Measurements from ENCODE around the gene DACH1.

DACH1 gene

DNA sequence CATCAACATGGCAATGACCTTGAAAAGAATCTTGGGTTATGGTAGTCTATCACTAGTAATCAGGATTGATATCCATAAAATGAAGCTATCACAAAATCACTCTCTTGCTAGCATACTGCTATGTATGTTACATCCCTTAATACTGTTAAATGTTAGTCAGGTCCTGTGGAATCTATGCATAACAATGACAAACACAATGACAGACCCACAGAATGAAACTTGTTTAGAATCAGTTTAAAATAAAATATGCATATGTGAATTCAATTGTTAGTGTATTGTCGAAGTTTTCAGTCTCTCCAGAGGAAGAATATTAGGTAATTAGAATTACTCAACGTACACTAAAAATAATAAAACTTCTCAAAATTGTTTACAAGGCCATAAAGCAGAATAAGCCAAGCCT, 137.6 kb downstream of the DACH1 start:
- Histone ChIP-seq H2AFZ (ENCODE audit: low read depth, low read length) (no peak overlapping the region), H3K4me1 (ENCODE audit: insufficient read depth, low read length) (peaks cover 37% of the 10 kb centered on the region), H3K27me3 (ENCODE audit: insufficient read depth, low read length) (no peaks in the 10 kb centered on the region), H3K9me3 (ENCODE audit: low read length) (peaks cover 2% of the 10 kb centered on the region), H3K36me3 (ENCODE audit: insufficient read depth, low read length) (no peaks in the 10 kb centered on the region), H3K4me3 (ENCODE audit: low read length) (no peak overlapping the region)

DNA sequence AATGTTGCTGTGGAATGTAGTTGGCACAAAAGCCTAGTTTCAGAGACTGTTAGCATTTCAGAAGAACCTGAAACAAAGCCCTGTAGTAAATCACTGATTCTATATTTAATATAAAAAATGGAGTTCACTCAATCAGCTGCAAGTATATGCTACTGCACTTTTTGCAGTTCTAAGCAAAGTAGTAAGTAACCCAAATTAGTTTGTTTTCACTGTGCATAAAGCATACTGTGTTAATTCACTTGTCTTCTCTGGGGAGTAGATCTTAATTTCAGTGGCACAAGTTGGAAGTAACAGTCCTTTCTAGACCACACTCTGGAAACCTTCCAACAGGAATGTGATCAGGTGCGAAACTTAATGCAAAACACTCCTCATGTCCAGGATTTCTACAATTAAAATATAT, 139.3 kb downstream of the DACH1 start:
- Histone ChIP-seq H3K4me3 (ENCODE audit: low read length) (no peak overlapping the region), H3K9me3 (ENCODE audit: low read length) (no peaks in the 10 kb centered on the region), H2AFZ (ENCODE audit: low read depth, low read length) (no peak overlapping the region), H3K27me3 (ENCODE audit: insufficient read depth, low read length) (no peaks in the 10 kb centered on the region), H3K36me3 (ENCODE audit: insufficient read depth, low read length) (no peaks in the 10 kb centered on the region), H3K4me1 (ENCODE audit: insufficient read depth, low read length) (peaks cover 37% of the 10 kb centered on the region)

DNA sequence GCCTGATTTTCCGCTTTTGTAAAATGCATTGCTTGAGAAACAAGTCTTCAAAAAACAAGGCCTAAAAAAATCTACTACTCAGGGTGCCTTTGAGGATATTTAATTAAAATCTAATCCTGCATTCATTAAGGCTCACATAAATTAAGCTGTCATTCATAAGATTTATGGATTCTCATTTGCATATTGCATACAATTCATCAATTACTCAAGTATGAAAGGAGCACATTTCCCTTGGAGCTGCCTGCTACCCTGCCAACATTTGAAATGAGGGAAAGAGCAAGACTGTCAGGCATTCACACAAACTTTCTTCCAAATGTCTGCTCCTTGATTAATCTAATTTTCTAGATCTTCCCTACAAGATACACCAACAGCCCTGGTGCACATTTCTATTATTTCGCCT, 140.0 kb downstream of the DACH1 start:
- no peaks in the 10 kb centered on the region for H3K9me3 ChIP-seq (ENCODE audit: low read length)
- no peaks in the 10 kb centered on the region for H3K36me3 ChIP-seq (ENCODE audit: insufficient read depth, low read length)
- H3K4me1 ChIP-seq (ENCODE audit: insufficient read depth, low read length), result peaks cover 37% of the 10 kb centered on the region
- no peaks in the 10 kb centered on the region for H3K27me3 ChIP-seq (ENCODE audit: insufficient read depth, low read length)
- H3K4me3 ChIP-seq (ENCODE audit: low read length), result no peak overlapping the region
- no peak overlapping the region for H2AFZ ChIP-seq (ENCODE audit: low read depth, low read length)

DNA sequence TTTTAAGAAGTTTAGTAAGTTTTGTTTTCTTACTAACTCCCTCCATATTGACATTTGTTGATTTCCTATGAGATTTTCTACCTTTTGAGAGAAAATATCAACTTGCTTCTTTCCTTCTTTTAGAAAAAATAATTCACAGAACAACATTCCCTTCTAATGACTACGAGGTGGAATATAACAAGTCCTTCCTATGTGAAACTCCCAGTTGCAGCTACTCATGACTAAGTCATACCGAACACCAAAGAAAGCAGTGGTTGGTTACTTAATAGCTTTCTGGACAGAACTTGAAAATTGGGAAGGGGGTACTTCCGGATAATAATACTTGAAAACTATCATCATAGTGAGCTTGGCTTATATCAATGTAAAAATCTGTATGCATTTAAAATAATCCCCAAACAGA, 144.8 kb downstream of the DACH1 start:
- H3K36me3 ChIP-seq (ENCODE audit: insufficient read depth, low read length), result no peaks in the 10 kb centered on the region
- no peaks in the 10 kb centered on the region for H3K27me3 ChIP-seq (ENCODE audit: insufficient read depth, low read length)
- H2AFZ ChIP-seq (ENCODE audit: low read depth, low read length), result no peak overlapping the region
- H3K9me3 ChIP-seq (ENCODE audit: low read length), result no peaks in the 10 kb centered on the region
- H3K4me3 ChIP-seq (ENCODE audit: low read length), result no peak overlapping the region
- peaks cover 9% of the 10 kb centered on the region for H3K4me1 ChIP-seq (ENCODE audit: insufficient read depth, low read length)

DNA sequence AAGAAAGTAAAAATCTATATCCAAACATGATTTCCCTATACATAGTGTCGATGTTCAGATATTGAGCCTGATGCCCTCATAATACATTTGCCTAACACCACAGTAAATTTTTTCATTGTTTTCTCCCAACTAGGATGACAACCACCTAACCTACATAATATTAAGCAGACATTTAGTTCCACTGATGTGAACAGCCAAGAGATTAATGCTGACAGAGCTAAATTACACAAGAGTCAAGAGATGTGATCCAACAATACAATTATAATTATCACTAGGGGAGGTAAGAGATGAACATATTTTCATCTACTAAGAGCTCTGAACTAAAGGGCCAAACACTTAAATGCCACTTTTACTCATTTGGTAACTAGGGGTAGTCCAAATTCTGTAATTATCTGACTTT, 145.9 kb downstream of the DACH1 start:
- Histone ChIP-seq H2AFZ (ENCODE audit: low read depth, low read length) (no peak overlapping the region), H3K9me3 (ENCODE audit: low read length) (no peaks in the 10 kb centered on the region), H3K4me1 (ENCODE audit: insufficient read depth, low read length) (peaks cover 5% of the 10 kb centered on the region), H3K36me3 (ENCODE audit: insufficient read depth, low read length) (no peaks in the 10 kb centered on the region), H3K4me3 (ENCODE audit: low read length) (no peak overlapping the region), H3K27me3 (ENCODE audit: insufficient read depth, low read length) (no peaks in the 10 kb centered on the region)

DNA sequence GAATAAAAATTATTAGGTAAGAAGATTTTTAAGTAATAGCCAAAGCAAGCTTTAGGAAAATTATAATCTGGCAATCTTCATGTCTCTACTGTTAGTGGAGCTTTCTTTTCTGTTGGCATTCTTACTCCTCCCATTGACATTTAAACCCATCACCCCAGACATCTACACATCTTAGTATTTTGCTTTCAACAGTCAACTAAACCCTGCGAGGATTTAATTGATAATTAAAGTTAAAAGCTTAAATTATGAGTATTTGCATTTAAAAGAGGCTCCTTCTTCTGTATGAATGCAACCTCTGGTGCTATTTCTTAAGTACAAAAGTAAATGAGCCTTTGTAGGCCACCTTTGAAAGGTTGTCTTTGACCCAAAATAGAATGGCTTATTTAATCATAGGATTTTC, 148.1 kb downstream of the DACH1 start:
- Histone ChIP-seq H3K4me1 (ENCODE audit: insufficient read depth, low read length) (no peaks in the 10 kb centered on the region), H3K36me3 (ENCODE audit: insufficient read depth, low read length) (no peaks in the 10 kb centered on the region), H2AFZ (ENCODE audit: low read depth, low read length) (no peak overlapping the region), H3K27me3 (ENCODE audit: insufficient read depth, low read length) (no peaks in the 10 kb centered on the region), H3K4me3 (ENCODE audit: low read length) (no peak overlapping the region), H3K9me3 (ENCODE audit: low read length) (no peaks in the 10 kb centered on the region)

DNA sequence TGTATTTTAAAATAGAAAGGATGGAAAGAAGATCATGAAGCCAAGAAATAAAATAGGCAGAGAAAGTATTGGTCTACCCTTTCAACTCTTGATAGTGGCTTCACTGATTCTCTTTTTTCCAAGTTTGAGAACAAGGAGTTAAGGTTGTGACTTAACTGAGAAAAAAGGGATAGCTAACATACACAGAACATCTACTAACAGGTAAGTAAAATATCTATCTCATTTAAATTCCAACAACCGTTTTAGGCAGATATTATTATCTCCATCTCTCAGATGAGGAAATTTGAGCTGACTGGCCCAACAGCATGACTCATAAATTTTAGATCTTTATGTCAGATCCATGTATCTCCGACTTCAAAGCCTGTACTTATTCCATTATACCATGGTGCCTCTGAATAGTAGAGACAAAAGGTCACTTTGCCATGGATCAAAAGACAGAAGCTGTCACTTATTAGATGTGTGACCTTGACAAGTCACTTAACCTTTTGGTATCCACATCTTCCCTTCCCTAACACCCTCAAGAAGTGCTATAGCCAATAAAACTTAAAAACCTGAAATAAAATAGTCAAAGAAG, 152.1 kb downstream of the DACH1 start:
- no peak overlapping the region for H2AFZ ChIP-seq (ENCODE audit: low read depth, low read length)
- H3K4me1 ChIP-seq (ENCODE audit: insufficient read depth, low read length), result peaks cover 14% of the 10 kb centered on the region
- no peaks in the 10 kb centered on the region for H3K9me3 ChIP-seq (ENCODE audit: low read length)
- no peaks in the 10 kb centered on the region for H3K36me3 ChIP-seq (ENCODE audit: insufficient read depth, low read length)
- H3K4me3 ChIP-seq (ENCODE audit: low read length), result no peak overlapping the region
- H3K27me3 ChIP-seq (ENCODE audit: insufficient read depth, low read length), result no peaks in the 10 kb centered on the region

DNA sequence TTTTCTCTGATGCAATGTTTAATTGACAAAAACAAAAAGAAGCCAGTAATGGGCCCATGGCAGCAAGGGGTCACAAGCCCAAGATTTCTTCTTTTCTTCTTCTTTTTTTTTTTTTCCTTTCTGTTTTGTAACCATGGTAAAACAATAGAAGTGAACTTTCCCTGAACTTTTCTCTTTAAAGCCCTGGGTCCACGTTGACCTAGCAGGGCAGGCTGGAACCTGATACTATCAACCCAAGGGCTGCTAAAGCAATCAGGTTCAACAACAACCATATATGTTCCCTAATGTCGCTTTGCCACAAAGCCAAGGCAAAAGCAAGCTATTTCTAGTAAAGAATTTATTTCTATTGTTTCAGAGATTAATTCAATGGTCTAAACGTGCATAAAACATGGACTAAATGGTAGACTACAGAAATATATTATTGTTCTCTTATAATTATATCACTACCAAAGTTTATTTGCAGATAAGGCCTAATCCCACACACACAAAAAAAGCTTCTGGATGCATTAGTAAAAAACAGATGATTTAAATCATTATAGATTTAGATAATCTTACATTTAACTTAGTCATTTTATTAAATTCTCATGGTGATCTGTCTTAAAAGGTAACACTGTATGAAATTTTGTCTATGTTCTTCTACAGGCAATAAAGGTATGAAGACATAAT, 153.9 kb downstream of the DACH1 start:
- Histone ChIP-seq H3K4me1 (ENCODE audit: insufficient read depth, low read length) (peaks cover 14% of the 10 kb centered on the region), H3K27me3 (ENCODE audit: insufficient read depth, low read length) (no peaks in the 10 kb centered on the region), H3K9me3 (ENCODE audit: low read length) (peaks cover 2% of the 10 kb centered on the region), H2AFZ (ENCODE audit: low read depth, low read length) (no peak overlapping the region), H3K36me3 (ENCODE audit: insufficient read depth, low read length) (no peaks in the 10 kb centered on the region), H3K4me3 (ENCODE audit: low read length) (no peak overlapping the region)

DNA sequence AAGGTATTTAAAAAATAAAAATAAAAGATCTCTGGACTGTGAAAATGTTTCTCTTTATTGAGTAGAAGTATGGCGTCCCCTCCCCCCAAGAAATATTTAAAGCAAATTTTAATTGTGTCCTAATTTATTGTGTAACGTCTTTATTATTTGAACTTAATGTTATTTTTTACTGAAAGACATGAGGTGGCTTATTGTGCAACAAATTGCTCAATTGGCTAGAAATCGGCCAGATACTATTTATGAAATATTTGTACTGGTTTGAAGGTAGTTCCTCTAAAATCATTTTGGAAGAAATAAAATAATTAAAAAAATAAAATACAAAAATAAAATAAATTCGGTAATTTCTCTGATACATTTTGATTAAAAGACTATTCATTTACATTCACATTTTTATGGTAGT, 162.3 kb downstream of the DACH1 start:
- Histone ChIP-seq H2AFZ (ENCODE audit: low read depth, low read length) (no peak overlapping the region), H3K27me3 (ENCODE audit: insufficient read depth, low read length) (no peaks in the 10 kb centered on the region), H3K9me3 (ENCODE audit: low read length) (peaks cover 2% of the 10 kb centered on the region), H3K4me3 (ENCODE audit: low read length) (no peak overlapping the region), H3K4me1 (ENCODE audit: insufficient read depth, low read length) (no peaks in the 10 kb centered on the region), H3K36me3 (ENCODE audit: insufficient read depth, low read length) (no peaks in the 10 kb centered on the region)

DNA sequence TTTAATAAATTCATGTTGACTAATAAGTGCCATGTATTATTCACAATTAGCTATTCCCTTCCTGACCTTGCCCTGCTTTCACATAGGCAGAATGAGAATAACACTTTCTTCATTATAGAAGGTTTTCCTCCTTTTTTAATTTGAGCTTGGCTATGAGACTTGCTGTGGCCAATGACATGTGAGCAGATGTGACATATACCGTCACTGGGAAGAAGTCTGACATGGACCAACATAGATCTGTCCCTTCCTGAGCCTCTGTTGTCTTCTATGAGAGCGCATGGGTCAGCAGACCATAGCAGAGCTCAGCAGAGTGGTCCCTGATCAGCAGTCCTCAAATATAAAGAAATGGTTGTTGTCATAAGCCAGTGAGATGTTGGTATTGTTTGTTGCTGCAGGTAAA, 163.9 kb downstream of the DACH1 start:
- Histone ChIP-seq H3K36me3 (ENCODE audit: insufficient read depth, low read length) (no peaks in the 10 kb centered on the region), H3K4me1 (ENCODE audit: insufficient read depth, low read length) (no peaks in the 10 kb centered on the region)

DNA sequence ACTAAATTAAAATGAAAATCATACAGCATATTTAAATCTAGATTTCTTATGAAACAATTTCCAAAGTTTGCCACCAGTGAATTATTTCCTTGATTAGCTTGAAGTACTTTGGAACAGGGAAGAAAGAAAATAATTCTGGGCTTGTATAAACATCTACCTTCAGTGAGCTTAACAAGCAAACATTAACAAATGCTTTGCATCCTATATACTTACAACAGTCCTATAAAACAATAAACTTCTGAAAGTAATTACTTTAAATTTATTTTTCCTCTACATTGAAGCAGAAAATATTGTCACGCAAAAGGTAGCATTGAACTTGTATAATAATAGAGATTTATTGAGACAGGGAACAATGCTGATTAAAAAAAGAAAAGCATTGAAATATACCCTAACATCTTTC, 164.8 kb downstream of the DACH1 start:
- no peaks in the 10 kb centered on the region for H3K4me1 ChIP-seq (ENCODE audit: insufficient read depth, low read length)
- H3K4me3 ChIP-seq (ENCODE audit: low read length), result no peak overlapping the region
- no peaks in the 10 kb centered on the region for H3K36me3 ChIP-seq (ENCODE audit: insufficient read depth, low read length)
- H3K9me3 ChIP-seq (ENCODE audit: low read length), result no peaks in the 10 kb centered on the region
- no peak overlapping the region for H2AFZ ChIP-seq (ENCODE audit: low read depth, low read length)
- no peaks in the 10 kb centered on the region for H3K27me3 ChIP-seq (ENCODE audit: insufficient read depth, low read length)

More for the DNA sequence above, 163.9 kb downstream of the DACH1 start:
- no peak overlapping the region for H3K4me3 ChIP-seq (ENCODE audit: low read length)
- no peaks in the 10 kb centered on the region for H3K9me3 ChIP-seq (ENCODE audit: low read length)
- H3K27me3 ChIP-seq (ENCODE audit: insufficient read depth, low read length), result no peaks in the 10 kb centered on the region
- H2AFZ ChIP-seq (ENCODE audit: low read depth, low read length), result no peak overlapping the region

DNA sequence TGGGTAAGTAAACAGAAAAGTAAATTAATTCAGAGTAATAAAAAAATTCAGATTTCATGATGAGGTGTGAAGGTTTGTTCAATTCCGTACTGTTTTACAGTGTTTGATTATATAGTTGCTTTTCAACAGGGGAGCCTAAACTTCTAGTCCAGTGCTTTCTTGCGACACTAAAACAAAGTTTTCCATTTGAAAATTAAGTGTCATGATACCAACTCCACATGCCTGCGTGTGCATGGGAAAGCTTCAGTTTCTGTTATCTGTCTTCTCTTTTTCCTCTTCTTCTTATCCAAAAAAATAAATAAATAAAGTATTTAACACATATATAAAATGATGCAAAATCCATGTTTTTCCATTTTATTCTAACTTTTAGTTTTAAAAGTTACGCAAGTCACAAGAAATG, 165.3 kb downstream of the DACH1 start:
- no peak overlapping the region for H3K4me3 ChIP-seq (ENCODE audit: low read length)
- no peaks in the 10 kb centered on the region for H3K4me1 ChIP-seq (ENCODE audit: insufficient read depth, low read length)
- no peaks in the 10 kb centered on the region for H3K27me3 ChIP-seq (ENCODE audit: insufficient read depth, low read length)
- no peak overlapping the region for H2AFZ ChIP-seq (ENCODE audit: low read depth, low read length)
- H3K9me3 ChIP-seq (ENCODE audit: low read length), result no peaks in the 10 kb centered on the region
- H3K36me3 ChIP-seq (ENCODE audit: insufficient read depth, low read length), result no peaks in the 10 kb centered on the region

DNA sequence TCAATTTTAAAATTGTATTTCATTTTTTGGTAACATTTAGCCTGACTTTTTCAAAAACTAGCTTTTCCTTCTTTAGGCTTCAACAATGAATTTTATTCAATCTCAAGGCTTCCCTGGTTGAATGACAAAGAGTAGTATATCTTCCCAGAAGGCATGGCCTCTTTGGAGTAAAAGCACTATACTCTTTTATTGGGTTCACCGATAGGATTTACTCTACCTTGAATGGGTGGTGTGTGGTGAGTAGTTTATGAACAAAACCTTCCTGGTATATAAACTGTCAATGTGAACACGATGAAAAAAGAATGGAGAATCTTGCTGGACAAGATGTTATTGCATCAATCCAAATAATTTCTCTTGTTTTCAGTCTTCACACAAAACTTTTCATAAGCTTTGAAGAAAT, 167.7 kb downstream of the DACH1 start:
- no peaks in the 10 kb centered on the region for H3K9me3 ChIP-seq (ENCODE audit: low read length)
- H3K36me3 ChIP-seq (ENCODE audit: insufficient read depth, low read length), result no peaks in the 10 kb centered on the region
- H2AFZ ChIP-seq (ENCODE audit: low read depth, low read length), result no peak overlapping the region
- no peaks in the 10 kb centered on the region for H3K4me1 ChIP-seq (ENCODE audit: insufficient read depth, low read length)
- H3K4me3 ChIP-seq (ENCODE audit: low read length), result no peak overlapping the region
- H3K27me3 ChIP-seq (ENCODE audit: insufficient read depth, low read length), result no peaks in the 10 kb centered on the region

DNA sequence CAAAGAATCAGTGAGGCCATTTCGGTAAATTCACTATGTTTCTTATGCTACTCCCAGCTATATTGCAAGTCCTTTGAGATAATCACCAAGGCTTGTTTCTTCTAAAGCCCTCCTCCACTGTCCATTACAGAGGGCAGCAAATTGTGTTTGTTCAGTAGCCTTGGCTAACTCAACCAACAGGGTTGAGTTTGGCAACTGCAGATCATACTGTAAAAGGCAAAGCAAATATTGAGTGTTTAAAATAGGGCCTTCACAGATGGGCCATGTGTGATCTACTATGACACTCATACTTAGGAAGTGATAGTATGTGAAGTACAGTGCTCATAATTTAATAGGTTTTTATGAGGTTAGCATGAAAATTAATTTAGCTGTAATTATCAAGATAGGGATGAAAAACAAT, 171.3 kb downstream of the DACH1 start:
- Histone ChIP-seq H3K27me3 (ENCODE audit: insufficient read depth, low read length) (no peaks in the 10 kb centered on the region), H3K4me3 (ENCODE audit: low read length) (no peak overlapping the region), H3K36me3 (ENCODE audit: insufficient read depth, low read length) (no peaks in the 10 kb centered on the region), H3K9me3 (ENCODE audit: low read length) (no peaks in the 10 kb centered on the region), H3K4me1 (ENCODE audit: insufficient read depth, low read length) (no peaks in the 10 kb centered on the region), H2AFZ (ENCODE audit: low read depth, low read length) (no peak overlapping the region)
